Hepatocyte (in vitro differentiated cells): Measurements from ENCODE around the gene NT5C1B. TPM values are rescaled to one million over a fixed set of nuclear protein-coding genes. Genes with fewer than 3 reads are reported as not detected.

ENCODE experiments used
- DNase-seq: peaks from one replicate; pipeline ENCODE4 v3.0.0-alpha.2; 2016; ENCODE audit warnings: low spot score
- H2AFZ ChIP-seq: fragments of 200-600 bp; sonication (generic); 2 replicates; pipeline ENCODE4 v1.6.0; 2016; ENCODE audit warnings: antibody characterized with exemption, mild to moderate bottlenecking
- H3K27ac ChIP-seq: fragments of 200-600 bp; sonication (generic); 2 replicates; pipeline ENCODE4 v1.5.1; 2016; ENCODE audit warnings: mild to moderate bottlenecking
- H3K27me3 ChIP-seq: fragments of 200-600 bp; sonication (generic); 2 replicates; pipeline ENCODE4 v1.6.1; 2016
- H3K36me3 ChIP-seq: fragments of 200-600 bp; sonication (generic); replicated peaks from 2 replicates; pipeline ENCODE4 v1.5.1; 2016; ENCODE audit warnings: low read depth; ENCODE audit not compliant: insufficient read depth
- H3K4me1 ChIP-seq: fragments of 200-600 bp; sonication (generic); 2 replicates; pipeline ENCODE4 v1.5.1; 2016; ENCODE audit warnings: mild to moderate bottlenecking, moderate library complexity; ENCODE audit not compliant: insufficient read depth
- H3K4me2 ChIP-seq: fragments of 200-600 bp; sonication (generic); 2 replicates; pipeline ENCODE4 v1.6.0; 2016
- H3K4me3 ChIP-seq: fragments of 200-600 bp; sonication (generic); 2 replicates; pipeline ENCODE4 v1.5.1; 2016; ENCODE audit warnings: mild to moderate bottlenecking
- H3K79me2 ChIP-seq: fragments of 200-600 bp; sonication (generic); 2 replicates; pipeline ENCODE4 v1.6.0; 2017; ENCODE audit warnings: mild to moderate bottlenecking
- H3K9me2 ChIP-seq: fragments of 200-600 bp; sonication (generic); replicated peaks from 2 replicates; pipeline ENCODE4 v1.6.0; 2017; ENCODE audit warnings: mild to moderate bottlenecking; ENCODE audit not compliant: insufficient read depth
- H3K9me3 ChIP-seq: fragments of 200-600 bp; sonication (generic); 2 replicates; pipeline ENCODE4 v1.5.1; 2016; ENCODE audit warnings: low read depth, mild to moderate bottlenecking
- H4K20me1 ChIP-seq: fragments of 200-600 bp; sonication (generic); 2 replicates; pipeline ENCODE4 v1.6.0; 2016; ENCODE audit warnings: mild to moderate bottlenecking; ENCODE audit not compliant: insufficient read depth, poor library complexity, severe bottlenecking
- CTCF ChIP-seq: fragments of 200-600 bp; sonication (generic); IDR thresholded peaks from 2 replicates; pipeline ENCODE4 v1.5.1; 2016; ENCODE audit warnings: antibody characterized with exemption, mild to moderate bottlenecking; ENCODE audit not compliant: poor library complexity
- EZH2 ChIP-seq: fragments of 200-600 bp; sonication (generic); IDR thresholded peaks from 2 replicates; pipeline ENCODE4 v1.6.1; 2016; ENCODE audit warnings: antibody characterized with exemption, mild to moderate bottlenecking, borderline replicate concordance
- EZH2phosphoT487 ChIP-seq: fragments of 200-600 bp; sonication (generic); IDR thresholded peaks from one replicate; pipeline ENCODE4 v1.6.1; 2018; ENCODE audit warnings: antibody characterized with exemption, mild to moderate bottlenecking, low read depth, moderate library complexity; ENCODE audit not compliant: unreplicated experiment, severe bottlenecking
- WGBS: methylation state at CpG from one replicate; pipeline ENCODE4 v1.1.6; 2016; ENCODE audit warnings: low lambda C conversion rate; ENCODE audit errors: missing lambda C conversion rate; 5-methylcytosine and 5-hydroxymethylcytosine counted together
- polyA plus RNA-seq: library from polyadenylated mRNA; unstranded; fragments of >200 nt; fragmentation: Nextera tagmentation; extraction: Ambion mirVana; gene quantifications from 2 replicates; pipeline ENCODE4 v1.2.1, GENCODE V29; 2016
- small RNA-seq: library from RNA; depleted of rRNA; stranded (forward); fragments of <200 nt; gene quantifications from one replicate; pipeline ENCODE3, GENCODE V24; 2014
- total RNA-seq: library from RNA; depleted of rRNA; stranded (reverse); fragments of >200 nt; gene quantifications from 2 replicates; pipeline ENCODE4 v1.2.3, GENCODE V29; 2014

NT5C1B gene
- total and polyA plus RNA-seq, 2 experiments from 2014 or later, result 0.22 TPM; not detected in 1

GRCh38 chr2:18514526-18515461, 74.6 kb downstream of the NT5C1B start:
- TF ChIP-seq EZH2phosphoT487 (no peak), CTCF (no peak), EZH2 (no peak)
- H2AFZ ChIP-seq, result no peak overlapping the region
- H4K20me1 ChIP-seq, result no peaks in the 10 kb centered on the region

More at GRCh38 chr2:18514526-18515461, 74.6 kb downstream of the NT5C1B start:
- H3K36me3 ChIP-seq, result no peaks in the 10 kb centered on the region
- no peak overlapping the region for H3K4me2 ChIP-seq
- no peaks in the 10 kb centered on the region for H3K27me3 ChIP-seq
- peak overlapping the region; percentile 27 for H3K27ac ChIP-seq
- H3K79me2 ChIP-seq, result no peaks in the 10 kb centered on the region
- no peak for DNase-seq
- no peak overlapping the region for H3K4me3 ChIP-seq
- H3K9me3 ChIP-seq, result no peaks in the 10 kb centered on the region
- peaks cover 35% of the 10 kb centered on the region for H3K4me1 ChIP-seq
- H3K9me2 ChIP-seq, result no peaks in the 10 kb centered on the region
- WGBS, result 77% methylated on average over 4 of the region's 4 CpGs

Small RNA genes within 50 kb of the gene (small RNA-seq; reads per million reads assigned to genes)
- gene RNU6-1215P, result not detected

Other genes starting within 250 kb of the NT5C1B start
- 39.5 and 46.5 TPM in 2 replicates for gene RDH14, start 28.9 kb downstream of the NT5C1B start, total RNA-seq
- 38.2 and 49.3 TPM in 2 replicates for gene RDH14, start 28.9 kb downstream of the NT5C1B start, polyA plus RNA-seq